Renal pelvis (tissue), 4 donors: ENCODE data around the gene LRRC28. TPM values are rescaled to one million over a fixed set of nuclear protein-coding genes. Genes with fewer than 3 reads are reported as not detected.
"Not testable (repeated sequence)": the region's sequence is repeated elsewhere in the genome, so short reads cannot be mapped to it uniquely, and the experiment has no call there.

ENCODE experiments used
- DNase-seq: peaks from one replicate; pipeline ENCODE4 v3.0.0-alpha.2; 2013
- polyA plus RNA-seq, 3 donors: library from polyadenylated mRNA; unstranded; fragments of 120-200 nt; gene quantifications; one replicate each; pipeline ENCODE4 v1.2.1, GENCODE V29; 2013; ENCODE audit not compliant: insufficient read length in 3 of 3

The LRRC28 gene
- polyA plus RNA-seq, 3 donors, result 36.5 to 37.0 (median 36.9) TPM

GRCh38 chr15:99387421-99388168 is 136.3 kb downstream of the LRRC28 start:
- no peak for DNase-seq

GRCh38 chr15:99390667-99391066 is 139.4 kb downstream of the LRRC28 start:
- DNase-seq, result no peak

GRCh38 chr15:99393641-99394040 is 142.4 kb downstream of the LRRC28 start:
- no peak for DNase-seq

GRCh38 chr15:99396375-99396774 is 145.1 kb downstream of the LRRC28 start:
- no peak for DNase-seq

GRCh38 chr15:99399061-99399460 is 147.8 kb downstream of the LRRC28 start:
- no peak for DNase-seq

GRCh38 chr15:99399618-99400017 is 148.3 kb downstream of the LRRC28 start:
- DNase-seq, result no peak

GRCh38 chr15:99401216-99401615 is 149.9 kb downstream of the LRRC28 start:
- DNase-seq, result not testable (repeated sequence)

- no peak for DNase-seq
Observed at GRCh38 chr15:99402014-99402729, 150.9 kb downstream of the LRRC28 start.

- DNase-seq, result no peak
Observed at GRCh38 chr15:99403597-99403996, 152.3 kb downstream of the LRRC28 start.

GRCh38 chr15:99404454-99404853 is 153.2 kb downstream of the LRRC28 start:
- no peak for DNase-seq

- DNase-seq, result no peak
Observed at GRCh38 chr15:99406120-99406519, 154.8 kb downstream of the LRRC28 start.

- DNase-seq, result no peak
Observed at GRCh38 chr15:99406716-99407487, 155.6 kb downstream of the LRRC28 start.

GRCh38 chr15:99407716-99408115 is 156.4 kb downstream of the LRRC28 start:
- DNase-seq, result no peak

- no peak for DNase-seq
Observed at GRCh38 chr15:99408236-99409096, 157.2 kb downstream of the LRRC28 start.

- no peak for DNase-seq
Observed at GRCh38 chr15:99409097-99409473, 157.8 kb downstream of the LRRC28 start.

GRCh38 chr15:99409560-99409959 is 158.3 kb downstream of the LRRC28 start:
- DNase-seq, result no peak

GRCh38 chr15:99410477-99410876 is 159.2 kb downstream of the LRRC28 start:
- no peak for DNase-seq

- no peak for DNase-seq
Observed at GRCh38 chr15:99411234-99411633, 160.0 kb downstream of the LRRC28 start.

- DNase-seq, result no peak
Observed at GRCh38 chr15:99412082-99412481, 160.8 kb downstream of the LRRC28 start.

GRCh38 chr15:99412626-99413025 is 161.3 kb downstream of the LRRC28 start:
- no peak for DNase-seq

- DNase-seq, result no peak
Observed at GRCh38 chr15:99413955-99414754, 162.9 kb downstream of the LRRC28 start.
